Measurements from ENCODE around the gene CTU2.

CTU2 gene

DNA sequence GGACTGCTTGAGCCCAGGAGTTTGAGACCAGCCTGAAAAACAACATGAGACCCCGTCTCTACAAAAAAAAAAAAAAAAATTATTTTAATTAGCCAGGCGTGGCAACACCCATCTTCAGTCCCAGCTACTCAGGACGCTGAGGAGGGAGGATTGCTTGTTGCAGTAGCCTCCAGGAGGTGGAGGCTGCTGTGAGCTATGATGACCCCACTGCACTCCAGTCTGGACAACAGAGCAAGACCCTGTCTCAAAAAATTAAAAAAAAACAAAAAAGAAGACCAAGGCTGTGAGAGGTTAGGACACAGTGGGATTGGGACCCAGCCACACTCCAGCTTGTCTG is 18.7 kb upstream of the CTU2 start:
- H3K4me1 ChIP-seq (ENCODE audit: control insufficient read depth in 1 of 2, insufficient read depth in 1 of 2, low read depth in 1 of 2, low read length in 1 of 2): peaks cover 56 to 79% of the 10 kb centered on the region in 2 experiments
- TF ChIP-seq CTCF (IDR thresholded peaks at IDR 0.05): no peak
- peaks cover 16% of the 10 kb centered on the region for H3K27me3 ChIP-seq

GRCh38 chr16:88688013-88688778 is 18.1 kb upstream of the CTU2 start:
- TF ChIP-seq CTCF (IDR thresholded peaks at IDR 0.05): no peak
- H3K27me3 ChIP-seq: peaks cover 16% of the 10 kb centered on the region
- peaks cover 61 to 79% of the 10 kb centered on the region in 2 experiments for H3K4me1 ChIP-seq (ENCODE audit: control insufficient read depth in 1 of 2, insufficient read depth in 1 of 2, low read depth in 1 of 2, low read length in 1 of 2)
- no peak overlapping the region for H3K4me3 ChIP-seq (ENCODE audit: low read depth in 1 of 2, low read length in 1 of 2)
- H3K9me3 ChIP-seq: no peaks in the 10 kb centered on the region
- H3K27ac ChIP-seq: no peak overlapping the region
- H3K36me3 ChIP-seq: no peaks in the 10 kb centered on the region

More for the DNA sequence above, 18.7 kb upstream of the CTU2 start:
- Histone ChIP-seq H3K9me3 (no peaks in the 10 kb centered on the region), H3K27ac (no peak overlapping the region), H3K4me3 (ENCODE audit: low read depth in 1 of 2, low read length in 1 of 2) (no peak overlapping the region), H3K36me3 (no peaks in the 10 kb centered on the region)

DNA sequence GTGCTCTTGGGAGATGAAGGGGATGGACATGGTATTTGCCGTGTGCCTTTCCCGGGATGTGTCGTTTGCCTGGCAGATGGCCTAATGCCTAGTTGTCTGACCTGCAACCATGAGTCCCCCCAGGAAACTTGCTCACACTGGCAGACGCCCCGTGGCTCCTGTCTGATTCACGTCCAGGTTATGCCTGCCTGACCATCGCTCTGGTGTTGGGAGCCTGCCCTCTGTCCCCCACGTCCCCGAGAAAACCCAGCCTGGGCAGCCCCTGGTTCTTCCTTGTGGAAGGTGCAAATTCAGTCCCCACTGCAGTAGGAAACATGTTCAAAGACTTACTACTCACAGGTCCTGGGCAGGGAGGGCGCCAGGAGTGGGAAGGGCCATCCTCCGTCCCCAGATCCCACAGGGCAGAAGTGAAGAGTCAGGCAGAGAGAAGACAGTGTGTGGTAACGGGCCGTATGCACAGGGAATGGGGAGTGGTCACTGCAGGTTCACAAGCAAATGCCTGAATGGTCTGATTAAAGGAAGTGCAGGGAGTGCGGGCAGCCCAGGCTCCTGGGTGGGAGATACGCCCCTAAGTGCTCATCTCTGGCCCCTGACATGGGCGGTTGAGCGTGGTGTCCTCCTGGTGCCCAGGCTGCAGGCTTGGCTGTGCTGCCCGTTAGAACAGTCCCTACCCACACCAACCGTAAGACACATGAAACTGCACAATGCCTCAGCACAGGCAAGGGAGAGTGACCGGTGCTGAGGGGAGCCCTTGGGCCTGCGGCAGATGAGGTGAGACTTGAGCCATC is 15.8 kb upstream of the CTU2 start:
- H3K27ac ChIP-seq: peak overlapping the region; percentile 100
- no peaks in the 10 kb centered on the region for H3K9me3 ChIP-seq
- peaks cover 42 to 67% of the 10 kb centered on the region in 2 experiments for H3K4me1 ChIP-seq (ENCODE audit: control insufficient read depth in 1 of 2, insufficient read depth in 1 of 2, low read depth in 1 of 2, low read length in 1 of 2)

DNA sequence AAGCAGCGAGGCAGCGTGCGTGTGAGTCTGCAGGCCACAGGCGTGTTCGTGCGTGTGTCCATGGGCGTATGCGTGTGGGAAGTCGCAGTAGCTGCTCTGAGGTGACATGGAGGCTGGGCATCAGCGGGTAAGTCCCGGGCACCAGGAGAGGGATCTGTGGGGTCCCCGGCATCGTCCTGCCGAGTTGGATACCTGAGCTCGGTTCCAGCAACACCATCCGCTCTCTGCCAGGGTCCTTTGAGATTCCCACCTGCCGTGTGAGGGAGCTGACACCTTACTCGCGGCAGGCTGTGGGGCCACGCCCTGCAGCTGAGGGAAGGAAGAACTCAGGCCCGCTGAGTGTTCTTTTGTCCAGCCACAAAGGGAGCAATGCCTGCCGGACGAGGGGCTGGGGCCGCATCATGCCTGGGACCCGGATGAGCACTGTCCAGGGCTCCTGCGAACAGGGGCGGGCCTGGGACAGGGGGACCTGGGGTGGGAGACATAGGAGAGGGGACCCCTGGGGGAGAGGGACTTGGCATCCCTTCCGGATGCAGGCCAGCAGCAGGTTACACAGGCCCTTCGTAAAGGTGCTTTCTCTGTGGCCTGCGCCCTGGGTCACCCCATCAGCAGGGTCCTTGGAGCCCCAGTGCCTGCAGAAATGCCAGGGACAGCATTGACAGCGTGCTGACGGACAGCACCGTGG is 15.0 kb upstream of the CTU2 start:
- H3K27me3 ChIP-seq: peaks cover 16% of the 10 kb centered on the region

More for the DNA sequence above, 15.8 kb upstream of the CTU2 start:
- peaks cover 19% of the 10 kb centered on the region for H3K36me3 ChIP-seq
- H3K27me3 ChIP-seq: peaks cover 16% of the 10 kb centered on the region
- no peak for TF ChIP-seq CTCF (IDR thresholded peaks at IDR 0.05)
- no peak overlapping the region for H3K4me3 ChIP-seq (ENCODE audit: low read depth in 1 of 2, low read length in 1 of 2)

More for the DNA sequence above, 15.0 kb upstream of the CTU2 start:
- TF ChIP-seq CTCF (IDR thresholded peaks at IDR 0.05): no peak
- Histone ChIP-seq H3K27ac (peak overlapping the region; percentile 100), H3K9me3 (no peaks in the 10 kb centered on the region), H3K4me3 (ENCODE audit: low read depth in 1 of 2, low read length in 1 of 2) (peak overlapping the region; percentile 13 to 54), H3K4me1 (ENCODE audit: control insufficient read depth in 1 of 2, insufficient read depth in 1 of 2, low read depth in 1 of 2, low read length in 1 of 2) (peaks cover 40 to 61% of the 10 kb centered on the region in 2 experiments), H3K36me3 (peaks cover 26% of the 10 kb centered on the region)
